Neural cell (in vitro differentiated cells): Measurements from ENCODE around the gene ABL2.

Experiments used
- EP300 ChIP-seq: fragments of 450-650 bp; conservative IDR thresholded peaks from 2 replicates; pipeline ENCODE4 v1.6.1; 2014; ENCODE audit warnings: antibody characterized with exemption, mild to moderate bottlenecking, moderate library complexity; ENCODE audit not compliant: poor library complexity, severe bottlenecking
- EZH2 ChIP-seq: fragments of 200-600, 300-800 bp; shearing (Covaris generic), sonication (generic); IDR thresholded peaks from 2 replicates; pipeline ENCODE4 v1.6.1; 2014; ENCODE audit warnings: antibody characterized with exemption, low read length, borderline replicate concordance, mild to moderate bottlenecking; ENCODE audit not compliant: insufficient read depth, poor library complexity, severe bottlenecking
- MXI1 ChIP-seq: fragments of 450-650 bp; conservative IDR thresholded peaks from 2 replicates; pipeline ENCODE4 v1.6.1; 2014; ENCODE audit warnings: antibody characterized with exemption, mild to moderate bottlenecking; ENCODE audit not compliant: poor library complexity, severe bottlenecking
- POLR2AphosphoS5 ChIP-seq: IDR thresholded peaks from 2 replicates; pipeline ENCODE4 v1.6.1; 2012
- RAD21 ChIP-seq: fragments of 450-650 bp; conservative IDR thresholded peaks from 2 replicates; pipeline ENCODE4 v1.6.1; 2014; ENCODE audit warnings: antibody characterized with exemption, mild to moderate bottlenecking, moderate library complexity
- SMC3 ChIP-seq: fragments of 450-650 bp; conservative IDR thresholded peaks from 2 replicates; pipeline ENCODE4 v1.6.1; 2014; ENCODE audit warnings: antibody characterized with exemption, mild to moderate bottlenecking, moderate library complexity; ENCODE audit not compliant: poor library complexity
- TAF1 ChIP-seq: IDR thresholded peaks from 2 replicates; pipeline ENCODE4 v1.6.1; 2012; ENCODE audit warnings: low read depth
- TF ChIP-seq, protein P1 (sequence below): IDR thresholded peaks from 2 replicates; pipeline ENCODE4 v1.6.1; 2012; ENCODE audit warnings: borderline replicate concordance
- TF ChIP-seq, protein P2 (sequence below): fragments of 450-650 bp; IDR thresholded peaks from 2 replicates; pipeline ENCODE4 v1.5.1; 2014; ENCODE audit warnings: antibody characterized with exemption, mild to moderate bottlenecking, moderate library complexity; ENCODE audit not compliant: poor library complexity, severe bottlenecking

DNA sequence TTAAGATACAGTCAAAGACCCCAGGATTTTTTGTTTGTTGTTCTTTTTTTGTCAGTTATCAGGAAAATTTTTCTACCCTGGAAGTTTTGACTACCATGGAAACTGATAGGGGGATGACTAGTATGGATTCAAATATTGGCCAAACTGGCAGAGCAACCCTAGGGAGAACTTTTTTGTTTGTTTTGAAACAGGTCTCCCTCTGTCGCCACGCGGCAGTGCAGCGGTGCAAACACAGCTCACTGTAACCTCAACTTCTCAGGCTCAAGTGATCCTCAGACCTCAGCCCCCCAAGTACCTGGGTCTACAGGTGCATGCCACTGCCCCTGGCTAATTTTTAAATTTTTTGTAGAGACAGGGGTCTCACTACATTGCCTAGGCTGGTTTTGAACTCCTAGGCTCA, 101.0 kb downstream of the ABL2 start:
- TF ChIP-seq EP300 = no peak
- TF ChIP-seq, protein P1, sequence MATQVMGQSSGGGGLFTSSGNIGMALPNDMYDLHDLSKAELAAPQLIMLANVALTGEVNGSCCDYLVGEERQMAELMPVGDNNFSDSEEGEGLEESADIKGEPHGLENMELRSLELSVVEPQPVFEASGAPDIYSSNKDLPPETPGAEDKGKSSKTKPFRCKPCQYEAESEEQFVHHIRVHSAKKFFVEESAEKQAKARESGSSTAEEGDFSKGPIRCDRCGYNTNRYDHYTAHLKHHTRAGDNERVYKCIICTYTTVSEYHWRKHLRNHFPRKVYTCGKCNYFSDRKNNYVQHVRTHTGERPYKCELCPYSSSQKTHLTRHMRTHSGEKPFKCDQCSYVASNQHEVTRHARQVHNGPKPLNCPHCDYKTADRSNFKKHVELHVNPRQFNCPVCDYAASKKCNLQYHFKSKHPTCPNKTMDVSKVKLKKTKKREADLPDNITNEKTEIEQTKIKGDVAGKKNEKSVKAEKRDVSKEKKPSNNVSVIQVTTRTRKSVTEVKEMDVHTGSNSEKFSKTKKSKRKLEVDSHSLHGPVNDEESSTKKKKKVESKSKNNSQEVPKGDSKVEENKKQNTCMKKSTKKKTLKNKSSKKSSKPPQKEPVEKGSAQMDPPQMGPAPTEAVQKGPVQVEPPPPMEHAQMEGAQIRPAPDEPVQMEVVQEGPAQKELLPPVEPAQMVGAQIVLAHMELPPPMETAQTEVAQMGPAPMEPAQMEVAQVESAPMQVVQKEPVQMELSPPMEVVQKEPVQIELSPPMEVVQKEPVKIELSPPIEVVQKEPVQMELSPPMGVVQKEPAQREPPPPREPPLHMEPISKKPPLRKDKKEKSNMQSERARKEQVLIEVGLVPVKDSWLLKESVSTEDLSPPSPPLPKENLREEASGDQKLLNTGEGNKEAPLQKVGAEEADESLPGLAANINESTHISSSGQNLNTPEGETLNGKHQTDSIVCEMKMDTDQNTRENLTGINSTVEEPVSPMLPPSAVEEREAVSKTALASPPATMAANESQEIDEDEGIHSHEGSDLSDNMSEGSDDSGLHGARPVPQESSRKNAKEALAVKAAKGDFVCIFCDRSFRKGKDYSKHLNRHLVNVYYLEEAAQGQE = no peak
- no peak for TF ChIP-seq EZH2
- TF ChIP-seq, protein P2, sequence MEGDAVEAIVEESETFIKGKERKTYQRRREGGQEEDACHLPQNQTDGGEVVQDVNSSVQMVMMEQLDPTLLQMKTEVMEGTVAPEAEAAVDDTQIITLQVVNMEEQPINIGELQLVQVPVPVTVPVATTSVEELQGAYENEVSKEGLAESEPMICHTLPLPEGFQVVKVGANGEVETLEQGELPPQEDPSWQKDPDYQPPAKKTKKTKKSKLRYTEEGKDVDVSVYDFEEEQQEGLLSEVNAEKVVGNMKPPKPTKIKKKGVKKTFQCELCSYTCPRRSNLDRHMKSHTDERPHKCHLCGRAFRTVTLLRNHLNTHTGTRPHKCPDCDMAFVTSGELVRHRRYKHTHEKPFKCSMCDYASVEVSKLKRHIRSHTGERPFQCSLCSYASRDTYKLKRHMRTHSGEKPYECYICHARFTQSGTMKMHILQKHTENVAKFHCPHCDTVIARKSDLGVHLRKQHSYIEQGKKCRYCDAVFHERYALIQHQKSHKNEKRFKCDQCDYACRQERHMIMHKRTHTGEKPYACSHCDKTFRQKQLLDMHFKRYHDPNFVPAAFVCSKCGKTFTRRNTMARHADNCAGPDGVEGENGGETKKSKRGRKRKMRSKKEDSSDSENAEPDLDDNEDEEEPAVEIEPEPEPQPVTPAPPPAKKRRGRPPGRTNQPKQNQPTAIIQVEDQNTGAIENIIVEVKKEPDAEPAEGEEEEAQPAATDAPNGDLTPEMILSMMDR = no peak
- no peak for TF ChIP-seq TAF1
- TF ChIP-seq RAD21 = no peak
- TF ChIP-seq POLR2AphosphoS5 = no peak
- no peak for TF ChIP-seq MXI1
- TF ChIP-seq SMC3 = no peak
